Esophagus muscularis mucosa (tissue), 4 donors: ENCODE results near the gene PTN. TPM values are rescaled to one million over a fixed set of nuclear protein-coding genes. Genes with fewer than 3 reads are reported as not detected.
"Not testable (repeated sequence)": the region's sequence is repeated elsewhere in the genome, so short reads cannot be mapped to it uniquely, and the experiment has no call there.

Experiments
- DNase-seq: peaks from one replicate; pipeline ENCODE4 v3.0.0-alpha.2; 2017; ENCODE audit errors: extremely low spot score
- H3K27ac ChIP-seq, 4 donors: fragments of 200-600 bp; sonication (generic); replicated peaks in 1 of 4; 1 replicate in 3 of 4; 2 replicates in 1 of 4; pipeline ENCODE4 v1.5.1; 2016 to 2019; ENCODE audit warnings: mild to moderate bottlenecking in 1 of 4
- H3K27me3 ChIP-seq, 4 donors: fragments of 200-600 bp; sonication (generic); one replicate each; pipeline versions ENCODE4 v1.5.1 to v1.6.0; 2016 to 2019
- H3K36me3 ChIP-seq, 4 donors: fragments of 200-600 bp; sonication (generic); one replicate each; pipeline ENCODE4 v1.5.1; 2016 to 2019
- H3K4me1 ChIP-seq, 4 donors: fragments of 200-600 bp; sonication (generic); one replicate each; pipeline ENCODE4 v1.5.1; 2016 to 2019
- H3K4me3 ChIP-seq, 4 donors: fragments of 200-600 bp; sonication (generic); 1 replicate in 2 of 4; 2 replicates in 2 of 4; pipeline ENCODE4 v1.5.1; 2016 to 2019; ENCODE audit warnings: mild to moderate bottlenecking in 4 of 4, moderate library complexity in 1 of 4
- H3K9me3 ChIP-seq, 4 donors: fragments of 200-600 bp; sonication (generic); 1 replicate in 3 of 4; 2 replicates in 1 of 4; pipeline ENCODE4 v1.5.1; 2016 to 2019
- EP300 ChIP-seq: sonication (generic); formaldehyde crosslinking; IDR thresholded peaks from one replicate; pipeline ENCODE4 v1.6.1; 2017; ENCODE audit warnings: antibody characterized with exemption
- POLR2A ChIP-seq: fragments of 450-650 bp; IDR thresholded peaks from one replicate; pipeline ENCODE4 v1.6.1; 2017; ENCODE audit warnings: antibody characterized with exemption, moderate library complexity, mild to moderate bottlenecking, low read depth
- POLR2AphosphoS5 ChIP-seq, 2 donors: sonication (generic); formaldehyde crosslinking; IDR thresholded peaks; one replicate each; pipeline ENCODE4 v1.6.1; 2017; ENCODE audit warnings: antibody characterized with exemption in 2 of 2
- WGBS: methylation state at CpG from one replicate; pipeline ENCODE4 v1.1.5; 2018; 5-methylcytosine and 5-hydroxymethylcytosine counted together
- intact Hi-C: fragments of 100-400 bp; cut with DNase I; formaldehyde crosslinking; loops from one replicate; pipeline ENCODE4 v1.15.1; 2023
- total RNA-seq, 4 donors: library from RNA; depleted of rRNA; stranded (reverse); fragments of >200 nt; gene quantifications; one replicate each; pipeline versions ENCODE4 v1.1.0 to v1.2.1, GENCODE V29; 2016
- TF ChIP-seq, protein P1 (sequence below), 3 experiments: fragments of 200-600 bp in 2 of 3; fragments of 450-650 bp in 1 of 3; sonication (generic) in 2 of 3; IDR thresholded peaks; one replicate each; pipeline ENCODE4 v1.5.1; 2017 to 2019; ENCODE audit warnings: antibody characterized with exemption in 3 of 3, mild to moderate bottlenecking in 2 of 3, moderate library complexity in 1 of 3

The PTN gene
- total RNA-seq, 4 donors from 2014 or later: 5.4 to 9.2 (median 7.1) TPM

DNA sequence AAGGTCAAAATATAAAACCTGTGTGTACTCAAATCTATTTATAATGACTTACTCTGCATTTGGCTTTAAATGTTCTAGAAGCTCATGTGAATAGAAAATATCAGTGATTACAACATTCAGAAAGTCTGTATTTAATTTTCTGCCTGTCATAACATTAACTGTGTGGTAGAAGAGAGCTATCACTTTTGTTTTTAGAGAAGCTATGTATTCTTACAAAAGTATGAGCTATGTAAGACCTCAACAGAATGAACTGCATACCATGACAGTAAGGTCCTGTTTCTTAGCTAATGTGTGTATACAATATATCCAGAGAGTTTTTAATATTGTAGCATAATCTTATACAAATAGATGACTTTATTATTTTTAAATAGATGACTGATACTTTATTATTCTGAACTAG is 61.5 kb downstream of the PTN start:
- H3K36me3 ChIP-seq: no peaks in the 10 kb centered on the region

DNA sequence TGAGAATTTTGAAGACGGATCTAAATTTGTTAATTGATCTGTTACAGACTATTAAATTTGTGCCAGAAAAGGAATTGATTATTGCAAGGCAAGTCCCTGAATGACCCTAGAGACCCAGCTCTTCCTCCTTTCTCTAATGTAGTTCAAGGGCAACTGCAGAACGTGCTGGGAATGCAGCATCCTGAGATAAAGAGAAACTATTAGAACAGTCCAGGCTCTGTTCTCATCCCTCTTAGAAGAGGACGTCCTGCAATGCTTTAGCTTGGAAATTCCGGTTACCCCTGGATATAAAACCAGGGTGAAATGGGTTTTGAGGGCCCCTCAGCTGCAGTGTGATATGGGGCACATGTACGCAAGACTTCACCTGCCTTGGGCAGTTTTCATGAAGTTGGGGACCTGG is 67.3 kb downstream of the PTN start:
- no peak overlapping the region for H3K27ac ChIP-seq
- no peaks in the 10 kb centered on the region for H3K36me3 ChIP-seq
- H3K27me3 ChIP-seq: no peaks in the 10 kb centered on the region
- intact Hi-C loops: no loop called here
- DNase-seq: no peak
- H3K9me3 ChIP-seq: no peaks in the 10 kb centered on the region
- no peak for TF ChIP-seq POLR2AphosphoS5 (IDR thresholded peaks at IDR 0.05)
- TF ChIP-seq POLR2A: no peak
- no peak for TF ChIP-seq EP300
- TF ChIP-seq, protein P1, sequence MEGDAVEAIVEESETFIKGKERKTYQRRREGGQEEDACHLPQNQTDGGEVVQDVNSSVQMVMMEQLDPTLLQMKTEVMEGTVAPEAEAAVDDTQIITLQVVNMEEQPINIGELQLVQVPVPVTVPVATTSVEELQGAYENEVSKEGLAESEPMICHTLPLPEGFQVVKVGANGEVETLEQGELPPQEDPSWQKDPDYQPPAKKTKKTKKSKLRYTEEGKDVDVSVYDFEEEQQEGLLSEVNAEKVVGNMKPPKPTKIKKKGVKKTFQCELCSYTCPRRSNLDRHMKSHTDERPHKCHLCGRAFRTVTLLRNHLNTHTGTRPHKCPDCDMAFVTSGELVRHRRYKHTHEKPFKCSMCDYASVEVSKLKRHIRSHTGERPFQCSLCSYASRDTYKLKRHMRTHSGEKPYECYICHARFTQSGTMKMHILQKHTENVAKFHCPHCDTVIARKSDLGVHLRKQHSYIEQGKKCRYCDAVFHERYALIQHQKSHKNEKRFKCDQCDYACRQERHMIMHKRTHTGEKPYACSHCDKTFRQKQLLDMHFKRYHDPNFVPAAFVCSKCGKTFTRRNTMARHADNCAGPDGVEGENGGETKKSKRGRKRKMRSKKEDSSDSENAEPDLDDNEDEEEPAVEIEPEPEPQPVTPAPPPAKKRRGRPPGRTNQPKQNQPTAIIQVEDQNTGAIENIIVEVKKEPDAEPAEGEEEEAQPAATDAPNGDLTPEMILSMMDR (IDR thresholded peaks at IDR 0.05): no peak
- 80% methylated on average over 4 of the region's 5 CpGs for WGBS
- no peak overlapping the region for H3K4me3 ChIP-seq
- no peaks in the 10 kb centered on the region for H3K4me1 ChIP-seq

More for the DNA sequence above, 61.5 kb downstream of the PTN start:
- H3K9me3 ChIP-seq: no peaks in the 10 kb centered on the region
- no peak overlapping the region for H3K4me3 ChIP-seq
- intact Hi-C loops: no loop called here
- TF ChIP-seq POLR2AphosphoS5 (IDR thresholded peaks at IDR 0.05): no peak
- no peak for TF ChIP-seq EP300
- no peak for TF ChIP-seq POLR2A
- no peak overlapping the region for H3K27ac ChIP-seq
- H3K27me3 ChIP-seq: no peaks in the 10 kb centered on the region
- H3K4me1 ChIP-seq: no peaks in the 10 kb centered on the region
- DNase-seq: no peak

GRCh38 chr7:137272249-137272648 is 71.3 kb downstream of the PTN start:
- Histone ChIP-seq H3K4me3 (no peak overlapping the region), H3K27me3 (no peaks in the 10 kb centered on the region), H3K27ac (no peak overlapping the region), H3K9me3 (no peaks in the 10 kb centered on the region), H3K36me3 (no peaks in the 10 kb centered on the region), H3K4me1 (no peaks in the 10 kb centered on the region)
- intact Hi-C loops: no loop called here
- no peak for DNase-seq
- TF ChIP-seq POLR2A: no peak
- TF ChIP-seq EP300: no peak
- TF ChIP-seq, protein P1 (IDR thresholded peaks at IDR 0.05): no peak
- TF ChIP-seq POLR2AphosphoS5 (IDR thresholded peaks at IDR 0.05): no peak
- 94% methylated on average over 5 of the region's 5 CpGs for WGBS

GRCh38 chr7:137269240-137269639 is 74.3 kb downstream of the PTN start:
- H3K4me3 ChIP-seq: no peak overlapping the region
- H3K27me3 ChIP-seq: no peaks in the 10 kb centered on the region
- intact Hi-C loops: no loop called here
- 99% methylated on average over 2 of the region's 2 CpGs for WGBS
- TF ChIP-seq, protein P1 (IDR thresholded peaks at IDR 0.05): no peak
- no peak for TF ChIP-seq EP300
- no peak for TF ChIP-seq POLR2A
- no peak for TF ChIP-seq POLR2AphosphoS5 (IDR thresholded peaks at IDR 0.05)
- no peak overlapping the region for H3K27ac ChIP-seq
- H3K36me3 ChIP-seq: no peaks in the 10 kb centered on the region
- no peaks in the 10 kb centered on the region for H3K9me3 ChIP-seq
- no peak for DNase-seq
- no peaks in the 10 kb centered on the region for H3K4me1 ChIP-seq

DNA sequence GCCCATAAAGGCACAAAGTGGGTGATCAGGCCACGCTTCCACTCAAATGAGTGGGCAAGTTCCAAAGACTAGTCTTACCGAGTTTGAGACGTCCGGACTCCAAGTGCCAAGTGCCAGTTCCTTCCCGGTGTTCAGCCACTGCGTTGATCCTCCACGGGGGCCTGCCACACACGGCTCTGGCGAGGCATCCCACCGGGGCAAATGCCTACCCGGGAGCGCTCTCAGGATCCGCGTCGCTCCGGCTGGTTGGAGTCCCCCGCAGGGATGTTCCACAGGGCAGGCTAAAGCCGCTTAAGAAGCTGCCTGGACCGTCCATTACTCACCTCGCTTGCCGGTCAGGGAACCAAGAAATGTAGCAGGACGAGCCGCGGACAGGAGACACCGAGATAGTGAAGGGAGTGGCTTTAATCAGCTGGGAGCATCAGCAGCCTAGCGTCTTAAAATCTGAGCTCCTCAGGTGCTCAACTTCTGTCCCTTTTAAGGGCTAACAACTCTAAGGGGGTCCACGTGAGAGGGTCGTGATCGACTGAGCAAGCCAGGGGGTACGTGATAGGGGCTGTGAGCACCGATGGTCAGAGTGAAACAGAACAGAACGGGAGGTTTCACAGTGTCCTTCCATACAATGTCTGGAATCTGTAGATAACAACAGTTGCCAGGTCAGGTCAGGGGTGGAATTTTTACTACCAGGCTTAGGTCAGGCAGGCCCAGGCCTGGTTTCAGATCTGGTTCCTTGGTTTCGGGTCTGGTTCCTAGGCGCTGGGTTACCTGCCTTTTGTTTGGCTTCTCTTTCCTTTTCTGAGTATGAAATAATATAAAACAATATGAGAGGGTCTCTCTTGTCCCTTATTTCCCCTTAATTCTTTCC is 75.3 kb downstream of the PTN start:
- intact Hi-C loops, H3K9me3 ChIP-seq, H3K27ac ChIP-seq, H3K4me3 ChIP-seq, H3K4me1 ChIP-seq, H3K36me3 ChIP-seq, DNase-seq, H3K27me3 ChIP-seq: not testable (repeated sequence)
- WGBS: 97% methylated on average over 34 of the region's 34 CpGs
